ENCODE data around the gene IFNA13.

The IFNA13 gene

DNA sequence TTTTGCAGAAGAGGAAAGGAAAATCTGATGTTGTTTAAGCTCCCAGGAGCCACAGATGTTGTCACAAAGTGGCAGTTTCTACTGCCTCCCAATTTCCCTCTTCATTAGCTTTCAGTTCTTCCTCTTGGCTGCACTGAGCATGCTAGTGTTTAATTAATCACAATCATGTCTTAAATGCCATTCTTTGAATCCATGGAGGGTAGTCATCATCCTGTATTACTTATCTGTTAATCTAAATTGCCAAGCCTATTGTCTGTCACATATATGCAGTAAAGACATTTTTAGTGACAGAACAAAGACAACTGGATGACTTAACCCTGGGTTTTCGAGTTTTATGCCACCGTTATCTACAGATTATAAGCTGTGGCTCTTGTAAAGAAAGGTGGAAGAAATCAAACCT lies 47.4 kb downstream of the IFNA13 start:
- Histone ChIP-seq H3K4ac (ENCODE audit: low read length) (no peak overlapping the region), H3K36me3 (replicated peaks in 1 of 2; ENCODE audit: control insufficient read depth in 2 of 2, insufficient read depth in 2 of 2, low read length in 2 of 2) (peaks cover 4 to 32% of the 10 kb centered on the region in 2 donors), H3K9ac (ENCODE audit: low read depth, low read length, poor library complexity) (no peak overlapping the region), H2AFZ (ENCODE audit: low read length) (no peak overlapping the region), H2BK120ac (ENCODE audit: low read depth, low read length) (no peak overlapping the region), H3K9me3 (replicated peaks in 1 of 2; ENCODE audit: control insufficient read depth in 2 of 2, insufficient read depth in 1 of 2, low read depth in 1 of 2, low read length in 2 of 2) (no peaks in the 10 kb centered on the region), H3K4me3 (ENCODE audit: low read length in 2 of 2) (no peak overlapping the region), H3K27me3 (ENCODE audit: control insufficient read depth in 3 of 3, insufficient read depth in 3 of 3, low read depth in 1 of 3, low read length in 3 of 3) (no peaks in the 10 kb centered on the region), H2BK15ac (ENCODE audit: low read length) (no peak overlapping the region), H2AK5ac (ENCODE audit: low read depth, low read length) (no peak overlapping the region), H2BK5ac (ENCODE audit: low read length) (no peak overlapping the region), H3K79me1 (ENCODE audit: low read depth, low read length) (no peaks in the 10 kb centered on the region), H3K18ac (ENCODE audit: low read length) (no peak overlapping the region), H4K8ac (ENCODE audit: low read depth, low read length) (no peak overlapping the region), H3K4me1 (ENCODE audit: control insufficient read depth in 2 of 2, insufficient read depth in 1 of 2, low read depth in 1 of 2, low read length in 2 of 2) (peaks cover 0 to 13% of the 10 kb centered on the region in 2 donors), H2BK12ac (ENCODE audit: low read length) (no peak overlapping the region), H3K27ac (replicated peaks; ENCODE audit: low read length) (no peak overlapping the region), H3K4me2 (ENCODE audit: insufficient read depth, low read length, poor library complexity, severe bottlenecking) (no peak overlapping the region), H4K91ac (ENCODE audit: low read depth, low read length, poor library complexity) (no peak overlapping the region), H3K14ac (ENCODE audit: low read length) (no peak overlapping the region), H3K23ac (ENCODE audit: low read depth, low read length, poor library complexity) (no peak overlapping the region)
- WGBS, 2 donors (ENCODE audit: extremely low coverage in 2 of 2, insufficient read length in 2 of 2, insufficient replicate concordance in 1 of 2): no CpG with 5 or more reads among the region's 2 CpGs
- no peak for DNase-seq (ENCODE audit: low spot score)

DNA sequence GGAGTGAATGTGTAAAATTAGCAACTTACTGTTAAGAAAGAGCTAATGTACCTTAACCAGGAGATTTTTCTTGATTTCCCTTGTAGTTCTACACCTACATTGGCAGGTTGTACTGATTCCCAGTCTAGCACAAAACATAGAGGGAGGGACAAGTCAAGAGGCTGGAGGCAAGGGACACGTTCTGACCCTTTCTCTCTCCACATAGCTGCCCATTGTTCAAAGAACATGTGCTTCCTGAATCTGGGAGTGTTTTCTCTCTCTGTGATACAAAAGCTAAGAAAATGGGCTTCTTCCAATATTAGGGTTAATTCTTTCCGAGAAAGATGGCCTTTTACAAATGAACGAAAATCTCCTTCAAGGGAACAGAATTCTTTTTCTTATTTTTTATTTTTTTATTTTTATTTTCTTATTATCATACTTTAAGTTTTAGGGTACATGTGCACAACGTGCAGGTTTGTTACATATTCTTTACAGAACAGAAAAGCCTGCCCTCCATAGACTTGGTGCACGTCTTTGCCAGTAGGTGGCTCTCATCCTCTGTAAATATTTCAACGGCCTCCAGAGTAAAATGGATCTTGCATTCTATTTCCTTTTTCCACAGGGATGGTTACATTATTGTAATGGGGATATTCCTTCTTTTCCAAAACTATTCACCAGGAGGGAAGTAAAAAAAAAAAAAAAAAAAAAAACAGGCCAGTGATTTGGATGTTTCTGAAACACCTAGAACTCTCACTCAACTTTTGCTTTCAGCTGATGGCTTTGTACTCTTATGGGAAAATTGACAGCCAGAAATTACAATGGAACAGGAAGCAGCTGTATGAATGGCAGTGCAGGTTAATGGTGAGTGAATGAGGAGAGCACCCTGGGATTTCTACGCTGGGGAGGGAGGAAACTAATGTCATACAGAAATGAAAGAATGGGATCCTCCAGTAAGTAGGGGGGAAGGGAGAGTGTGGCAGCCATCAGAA lies 49.6 kb downstream of the IFNA13 start:
- H3K27me3 ChIP-seq (ENCODE audit: control insufficient read depth in 3 of 3, insufficient read depth in 3 of 3, low read depth in 1 of 3, low read length in 3 of 3): no peaks in the 10 kb centered on the region
- no peak overlapping the region for H3K14ac ChIP-seq (ENCODE audit: low read length)
- no peak overlapping the region for H4K8ac ChIP-seq (ENCODE audit: low read depth, low read length)
- H2BK5ac ChIP-seq (ENCODE audit: low read length): no peak overlapping the region
- H2BK15ac ChIP-seq (ENCODE audit: low read length): no peak overlapping the region
- no peak overlapping the region for H3K18ac ChIP-seq (ENCODE audit: low read length)
- no peak overlapping the region for H3K27ac ChIP-seq (replicated peaks; ENCODE audit: low read length)
- H4K91ac ChIP-seq (ENCODE audit: low read depth, low read length, poor library complexity): no peak overlapping the region
- H2AFZ ChIP-seq (ENCODE audit: low read length): peak overlapping the region; percentile 71
- no peak overlapping the region for H2BK12ac ChIP-seq (ENCODE audit: low read length)
- no peak overlapping the region for H3K23ac ChIP-seq (ENCODE audit: low read depth, low read length, poor library complexity)
- H3K4me3 ChIP-seq (ENCODE audit: low read length in 2 of 2): peak overlapping the region in 1 of 2 donors; percentile 1
- H3K79me1 ChIP-seq (ENCODE audit: low read depth, low read length): no peaks in the 10 kb centered on the region
- no peak overlapping the region for H2AK5ac ChIP-seq (ENCODE audit: low read depth, low read length)
- peaks cover 2 to 16% of the 10 kb centered on the region in 2 donors for H3K36me3 ChIP-seq (replicated peaks in 1 of 2; ENCODE audit: control insufficient read depth in 2 of 2, insufficient read depth in 2 of 2, low read length in 2 of 2)
- H2BK120ac ChIP-seq (ENCODE audit: low read depth, low read length): no peak overlapping the region
- H3K4me1 ChIP-seq (ENCODE audit: control insufficient read depth in 2 of 2, insufficient read depth in 1 of 2, low read depth in 1 of 2, low read length in 2 of 2): peaks cover 0 to 13% of the 10 kb centered on the region in 2 donors
- peak; percentile 29 for DNase-seq (ENCODE audit: low spot score)
- H3K4ac ChIP-seq (ENCODE audit: low read length): no peak overlapping the region
- H3K4me2 ChIP-seq (ENCODE audit: insufficient read depth, low read length, poor library complexity, severe bottlenecking): no peak overlapping the region
- no peak overlapping the region for H3K9ac ChIP-seq (ENCODE audit: low read depth, low read length, poor library complexity)
- WGBS, 2 donors (ENCODE audit: extremely low coverage in 2 of 2, insufficient read length in 2 of 2, insufficient replicate concordance in 1 of 2): no CpG with 5 or more reads among the region's 7 CpGs
- no peaks in the 10 kb centered on the region for H3K9me3 ChIP-seq (replicated peaks in 1 of 2; ENCODE audit: control insufficient read depth in 2 of 2, insufficient read depth in 1 of 2, low read depth in 1 of 2, low read length in 2 of 2)
